ENCODE results near the gene LOXL4. TPM values are rescaled to one million over a fixed set of nuclear protein-coding genes. Genes with fewer than 3 reads are reported as not detected.

The LOXL4 gene
- 3.9 and 4.6 TPM in 2 replicates for total RNA-seq

DNA sequence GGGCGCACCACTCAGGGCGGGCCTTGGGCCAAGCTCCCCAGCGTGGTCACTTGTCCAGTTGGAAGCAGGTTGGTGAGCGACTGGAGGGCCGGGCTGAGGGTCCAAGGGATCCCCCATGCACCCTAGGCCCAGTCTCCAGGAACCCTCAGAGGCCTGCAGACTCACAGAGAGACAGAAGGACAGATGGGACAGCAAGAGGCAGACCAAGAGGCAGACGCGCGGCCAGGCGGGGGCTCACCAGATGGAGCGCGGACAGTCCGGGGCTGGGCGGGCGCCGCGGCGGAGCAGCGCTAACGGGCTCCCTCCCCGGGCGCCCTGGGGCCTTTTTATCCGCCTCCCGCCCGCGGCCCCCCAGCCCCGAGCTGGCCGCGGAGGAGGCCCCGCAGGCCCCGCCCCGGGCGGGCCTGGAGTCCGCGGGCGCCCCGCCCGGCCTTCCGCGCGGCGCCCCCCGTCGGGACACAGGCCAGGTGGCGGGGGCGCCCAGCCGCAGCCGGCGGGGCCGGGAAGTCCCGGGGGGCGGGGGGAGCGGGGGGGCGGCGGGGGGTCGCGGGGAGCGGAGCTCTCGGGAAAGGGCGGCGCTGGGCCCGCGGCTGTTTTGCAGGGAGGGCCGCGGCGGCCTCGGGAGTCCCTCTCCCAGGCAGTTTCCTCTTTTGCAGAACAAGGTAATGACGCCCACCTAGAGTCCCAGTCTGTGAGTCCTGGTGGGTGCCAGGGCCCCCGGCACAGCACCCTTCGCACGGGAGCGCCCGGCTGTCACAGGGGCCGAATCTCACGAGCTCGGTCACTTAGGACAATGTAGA is at the start of gene LOXL4:
LOXL4 (minus strand) TSS at position 301 of the 800 bp plus-strand sequence. CDS start 5,175 bp downstream, outside the sequence.

Other genes starting within 250 kb of the LOXL4 start
- not detected in 2 replicates for gene CRTAC1, start 237.6 kb downstream of the LOXL4 start, total RNA-seq
- 5.0 and 10.0 TPM in 2 replicates for gene R3HCC1L, start 133.5 kb downstream of the LOXL4 start, total RNA-seq
- 3.6 and 4.8 TPM in 2 replicates for gene PYROXD2, start 147.0 kb upstream of the LOXL4 start, total RNA-seq
- 41.1 and 42.9 TPM in 2 replicates for gene HPS1, start 178.7 kb upstream of the LOXL4 start, total RNA-seq